COLO668 (cell line): ENCODE data around the gene CD8B2.
A peak's percentile ranks its signal among the peaks of the same experiment; 100 is the strongest.
"Not testable (repeated sequence)": the region's sequence is repeated elsewhere in the genome, so short reads cannot be mapped to it uniquely, and the experiment has no call there.

Experiments
- DNase-seq: peaks from one replicate; lab custom pipeline; 2025; ENCODE audit not compliant: unreplicated experiment; lab: John Stamatoyannopoulos, UW

CD8B2 gene

DNA sequence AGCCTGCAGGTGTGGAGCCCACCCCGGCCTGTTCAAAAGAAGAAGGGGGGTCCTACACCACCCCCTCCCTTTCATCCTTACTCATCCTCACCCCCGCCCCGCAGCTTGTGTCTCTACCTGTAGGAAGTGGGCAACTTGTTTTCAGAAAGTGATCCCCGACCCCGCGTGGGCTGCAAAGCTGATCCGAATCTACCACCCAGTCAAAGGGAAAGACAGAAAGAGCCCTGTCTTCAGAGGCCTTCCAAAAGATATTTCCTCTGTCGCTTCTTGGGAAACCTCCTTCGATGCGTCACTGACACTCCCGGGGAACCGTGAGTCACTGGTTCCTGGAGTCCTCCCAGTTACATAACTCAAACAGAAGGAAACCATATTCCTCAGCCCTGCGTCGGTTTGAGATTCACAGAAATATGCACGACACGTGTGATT is 24.3 kb downstream of the CD8B2 start:
- DNase-seq, result not testable (repeated sequence)

DNA sequence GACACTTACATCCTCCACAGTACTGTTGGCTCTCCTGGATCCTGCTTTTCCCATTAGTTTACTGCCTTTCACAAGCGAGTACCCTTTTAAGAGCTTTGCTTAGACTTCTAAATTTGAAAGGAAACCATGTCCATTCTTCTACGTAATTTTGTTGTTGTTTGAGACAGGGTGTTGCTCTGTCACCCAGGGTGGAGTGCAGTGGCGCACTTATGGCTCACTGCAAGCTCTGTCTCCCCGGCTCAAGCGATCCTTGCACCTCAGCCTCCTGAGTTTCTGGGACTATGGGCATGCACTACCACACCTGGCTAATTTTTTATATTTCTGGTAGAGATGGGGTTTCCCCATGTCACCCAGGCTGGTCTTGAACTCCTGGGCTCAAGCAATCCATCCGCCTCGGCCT is 24.8 kb downstream of the CD8B2 start:
- DNase-seq, result not testable (repeated sequence)

DNA sequence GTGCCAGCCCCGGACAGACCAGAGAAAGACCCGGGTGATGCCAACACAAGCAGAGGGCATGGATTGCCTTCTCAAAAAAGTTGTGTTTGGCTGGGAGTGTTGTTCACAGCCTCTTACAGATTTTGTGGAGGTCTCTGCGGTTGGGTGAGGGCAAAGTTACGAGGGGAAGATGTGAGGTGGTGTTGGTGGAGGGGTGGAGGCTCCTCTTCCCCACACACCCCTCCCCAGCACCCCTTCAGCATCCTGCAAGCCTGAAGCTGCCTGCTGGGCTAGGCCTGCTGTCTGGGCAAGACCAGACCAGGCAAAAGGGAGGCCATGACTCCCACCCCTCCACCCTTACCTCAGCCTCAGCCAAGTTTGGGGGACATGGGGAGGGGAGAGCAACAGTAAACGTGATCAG is 26.2 kb downstream of the CD8B2 start:
- DNase-seq, result not testable (repeated sequence)

DNA sequence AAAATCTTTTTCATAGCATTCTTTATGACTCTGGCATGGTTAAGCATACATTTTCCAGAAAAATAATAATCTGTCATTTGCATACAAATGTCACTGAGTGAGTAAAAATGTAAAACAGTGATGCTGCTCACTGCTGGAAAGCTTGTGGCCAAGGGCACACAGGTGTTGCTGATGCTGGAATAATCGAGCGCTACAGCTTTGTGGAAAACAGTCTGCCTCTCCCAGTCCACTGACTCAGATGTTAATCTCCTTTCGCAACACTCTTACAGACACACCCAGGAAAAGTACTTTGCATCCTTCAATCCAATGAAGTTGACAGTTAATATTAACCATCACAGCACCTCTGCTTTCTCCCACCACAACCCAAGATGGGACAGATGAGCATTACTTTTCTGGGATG is 27.7 kb downstream of the CD8B2 start:
- not testable (repeated sequence) for DNase-seq

DNA sequence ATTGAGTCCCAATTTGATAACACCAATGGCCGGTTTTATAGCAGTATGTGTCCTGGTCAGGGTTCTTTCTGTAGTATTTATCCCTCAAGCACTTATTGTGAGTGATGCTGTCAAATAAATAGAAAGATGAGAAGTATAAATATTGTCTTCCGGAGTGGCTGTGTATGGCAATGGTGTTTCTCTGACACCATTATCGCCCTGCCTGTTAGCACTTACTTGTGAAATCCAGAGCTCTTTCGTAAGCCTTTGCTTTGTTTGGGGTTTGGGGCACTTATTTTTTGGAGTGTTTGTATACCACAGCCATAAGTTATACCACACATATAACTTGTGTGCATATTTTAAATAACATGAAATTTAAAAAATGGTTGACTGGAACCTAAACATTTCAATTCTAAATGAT is 29.3 kb downstream of the CD8B2 start:
- no peak for DNase-seq

DNA sequence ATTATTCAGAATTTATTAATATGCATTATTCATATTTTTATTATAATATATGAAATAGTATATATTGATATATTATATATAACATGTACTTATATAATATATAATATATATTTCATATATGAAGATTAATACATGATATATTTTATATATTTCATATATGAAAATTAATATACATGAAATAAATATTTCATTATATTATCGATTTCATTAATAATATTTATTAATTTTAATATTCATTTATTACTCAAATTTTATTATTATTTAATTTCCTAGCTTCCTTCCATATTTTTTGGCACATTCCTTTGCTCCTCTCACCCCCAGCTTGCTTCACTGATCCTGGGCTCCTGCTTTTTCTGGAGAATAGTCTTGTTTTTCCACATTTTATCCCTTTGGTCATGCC is 29.7 kb downstream of the CD8B2 start:
- DNase-seq, result no peak

DNA sequence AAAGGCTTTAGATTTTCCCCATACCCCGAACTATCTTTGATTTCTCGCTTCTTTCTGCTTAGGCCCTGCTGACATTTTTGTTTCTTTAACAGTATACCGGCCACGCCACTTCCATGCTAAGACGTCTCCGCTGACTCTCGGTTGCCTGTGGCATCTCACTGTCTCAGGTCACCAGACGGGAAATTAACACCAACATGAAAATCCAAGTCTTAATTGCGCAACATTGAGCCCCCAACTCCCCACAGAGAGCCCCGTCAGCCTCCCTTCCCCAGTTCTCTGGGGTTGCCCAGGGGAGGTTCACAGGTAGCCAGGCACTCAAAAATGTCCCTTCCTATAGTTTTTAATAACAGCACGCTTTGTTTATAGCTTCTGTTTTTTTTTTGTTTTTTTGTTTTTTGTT is 30.2 kb downstream of the CD8B2 start:
- no peak for DNase-seq

DNA sequence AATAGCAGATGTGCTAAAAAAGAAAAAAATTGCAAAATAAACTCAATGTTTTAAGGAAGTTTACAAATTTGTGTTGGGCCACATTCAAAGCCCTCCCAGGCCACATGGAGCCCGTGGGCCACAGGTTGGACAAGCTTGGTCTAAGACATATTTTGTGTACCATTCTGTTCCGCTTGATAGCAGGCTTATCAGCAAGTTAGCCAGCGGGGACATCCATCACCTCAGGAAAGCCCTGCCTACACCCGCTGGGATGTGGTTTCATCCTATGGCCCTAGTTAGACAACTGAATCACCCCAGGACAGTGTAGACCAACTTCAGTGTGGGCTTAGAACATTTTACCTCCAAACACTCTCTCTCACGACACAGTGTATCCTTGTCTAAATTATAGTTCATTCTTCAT is 32.6 kb downstream of the CD8B2 start:
- no peak for DNase-seq

DNA sequence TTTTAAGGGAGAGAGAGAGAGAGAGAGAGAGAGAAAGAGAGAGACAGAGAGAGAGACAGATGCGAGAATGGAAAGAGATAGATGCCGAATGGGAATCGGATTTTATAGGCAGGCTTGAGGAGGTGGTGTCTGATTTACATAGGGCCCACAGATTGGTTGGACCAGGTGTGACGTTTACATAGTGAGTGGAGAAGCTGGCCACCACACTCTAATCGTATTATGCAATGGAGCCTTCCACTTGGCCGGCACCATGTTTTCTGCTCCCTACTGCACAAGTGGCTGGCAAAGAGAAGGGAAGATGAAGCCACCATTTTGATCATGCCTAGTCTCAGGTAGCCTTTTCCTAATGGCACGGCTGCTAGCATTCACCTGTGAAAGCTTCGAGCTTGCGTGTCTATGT is 33.9 kb downstream of the CD8B2 start:
- no peak for DNase-seq

DNA sequence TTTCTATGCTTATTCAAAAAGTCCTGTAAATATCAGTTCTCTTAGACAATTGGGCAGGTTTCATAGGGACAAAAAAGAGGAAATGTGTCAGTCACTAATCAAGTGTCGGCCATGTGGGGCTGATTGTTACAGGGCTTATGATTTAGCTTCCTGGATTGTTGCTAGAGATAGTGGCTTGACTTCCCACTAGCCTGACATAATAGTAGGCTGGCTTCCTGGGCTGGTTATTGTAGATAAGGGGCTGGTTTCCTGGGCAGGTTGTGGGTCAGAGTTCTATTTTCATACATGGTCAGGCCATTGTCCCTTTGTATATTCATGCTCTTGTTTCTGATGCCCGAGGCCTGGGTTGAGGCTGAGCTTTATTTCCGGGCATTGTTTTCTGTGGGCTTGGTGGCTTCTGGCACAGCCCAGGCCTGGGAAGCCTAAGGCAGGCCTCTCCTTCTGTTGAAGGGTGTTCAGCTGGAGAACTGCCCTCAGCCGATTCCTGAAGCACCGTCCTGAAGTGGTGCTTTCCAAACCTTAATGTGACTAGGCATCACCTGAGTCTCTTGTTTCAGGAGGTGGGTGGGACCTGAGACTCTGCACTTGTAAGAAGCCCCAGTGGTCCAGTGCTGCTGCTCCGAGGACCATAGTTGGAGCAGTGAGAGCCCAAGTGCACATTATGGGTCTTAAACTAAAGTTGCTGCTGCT is 37.0 kb downstream of the CD8B2 start:
- DNase-seq, result no peak

DNA sequence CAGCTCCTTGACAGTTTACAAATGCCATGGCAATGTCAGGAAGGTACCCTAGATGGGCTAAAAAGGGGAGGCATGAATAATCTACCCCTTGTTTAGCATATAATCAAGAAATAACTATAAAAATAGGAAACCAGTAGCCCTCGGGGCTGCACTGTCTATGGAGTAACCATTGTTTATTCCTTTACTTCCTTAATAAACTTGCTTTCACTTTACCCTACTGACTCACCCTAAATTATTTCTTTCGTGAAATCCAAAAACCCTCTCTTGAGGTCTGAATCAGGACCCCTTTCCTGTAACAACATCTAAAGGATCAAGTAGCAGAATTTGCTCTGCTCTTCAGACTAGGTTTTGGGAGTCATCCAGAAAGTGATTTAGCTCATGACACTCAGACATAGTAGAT is 43.7 kb downstream of the CD8B2 start:
- no peak for DNase-seq

DNA sequence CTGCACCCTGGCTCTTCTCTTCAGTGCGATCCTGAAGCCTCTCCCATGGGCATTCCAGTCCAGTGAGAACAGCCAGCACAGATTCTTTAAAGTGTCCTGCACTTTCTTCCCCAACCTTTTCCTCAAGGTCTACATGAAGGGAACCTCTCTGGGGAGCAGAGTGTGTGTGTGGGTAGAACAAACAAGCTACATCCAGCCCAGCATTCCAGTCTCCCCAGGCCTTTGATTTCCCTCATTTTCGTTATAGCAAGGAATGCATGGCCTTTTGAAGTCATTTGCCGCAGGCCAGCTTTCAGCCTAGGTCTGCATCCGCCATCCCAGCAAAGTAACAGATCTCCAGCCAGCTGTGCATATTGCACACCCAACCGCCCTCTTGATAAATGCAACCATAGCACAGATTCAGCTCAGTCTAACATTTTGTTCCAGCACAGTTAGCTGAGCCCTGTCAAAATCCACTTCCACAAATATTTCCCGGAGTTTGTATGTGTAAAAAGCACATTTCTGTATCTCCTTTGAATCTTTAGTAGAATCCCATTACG is 44.6 kb downstream of the CD8B2 start:
- no peak for DNase-seq

DNA sequence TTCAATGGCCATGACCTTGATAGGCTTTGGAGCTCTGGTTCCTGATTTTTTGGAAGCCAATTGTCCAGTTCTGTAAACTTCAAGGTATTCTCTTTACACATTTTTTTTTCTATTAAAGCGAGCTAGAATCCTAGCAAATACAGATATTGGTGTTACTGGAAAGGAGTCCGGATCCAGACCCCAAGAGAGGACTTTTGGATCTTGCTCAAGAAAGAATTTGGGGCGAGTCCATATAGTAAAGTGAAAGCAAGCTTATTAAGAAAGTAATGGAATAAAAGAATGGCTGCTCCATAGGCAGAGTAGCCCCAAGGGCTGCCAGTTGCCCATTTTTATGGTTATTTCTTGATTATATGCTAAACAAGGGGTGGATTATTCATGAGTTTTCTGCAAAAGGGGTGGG is 45.1 kb downstream of the CD8B2 start:
- no peak for DNase-seq

DNA sequence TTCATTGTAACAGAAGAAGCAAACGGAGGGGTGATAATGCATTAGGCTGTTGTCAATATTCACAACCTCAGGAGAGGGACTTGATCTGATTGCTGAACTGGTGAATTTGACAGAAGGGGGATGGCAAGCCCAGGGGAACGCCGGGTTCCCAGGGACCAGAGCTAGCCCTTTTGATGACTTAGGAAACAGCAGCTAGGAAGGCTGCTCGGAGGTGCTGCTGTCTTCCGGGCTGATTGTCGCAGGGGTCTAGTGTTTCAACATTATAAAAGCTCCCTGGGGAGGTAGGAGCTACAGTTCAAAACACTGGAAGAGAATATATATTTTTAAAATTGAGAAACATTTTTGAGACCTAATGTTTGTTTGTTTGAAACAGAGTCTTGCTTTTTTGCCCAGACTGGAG is 47.3 kb downstream of the CD8B2 start:
- no peak for DNase-seq

DNA sequence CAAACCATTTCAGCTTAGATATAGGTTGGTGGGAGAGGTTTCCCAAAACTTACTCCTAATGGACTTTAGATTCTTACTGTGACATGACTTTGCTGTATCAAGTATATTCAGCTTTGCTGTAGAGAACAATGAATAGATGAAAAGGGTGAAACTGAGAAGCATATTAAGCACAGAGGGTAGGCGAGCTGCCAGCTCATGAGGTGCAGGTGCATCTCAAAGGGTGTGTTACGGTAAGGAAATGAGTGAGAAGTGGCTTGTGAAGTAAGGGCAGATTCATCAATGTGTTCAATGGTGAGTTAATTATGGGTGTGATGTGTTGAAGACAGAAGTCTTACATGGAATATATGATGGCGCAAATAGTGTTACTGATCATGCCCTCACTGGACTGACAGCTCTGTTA is 49.3 kb downstream of the CD8B2 start:
- DNase-seq, result no peak

DNA sequence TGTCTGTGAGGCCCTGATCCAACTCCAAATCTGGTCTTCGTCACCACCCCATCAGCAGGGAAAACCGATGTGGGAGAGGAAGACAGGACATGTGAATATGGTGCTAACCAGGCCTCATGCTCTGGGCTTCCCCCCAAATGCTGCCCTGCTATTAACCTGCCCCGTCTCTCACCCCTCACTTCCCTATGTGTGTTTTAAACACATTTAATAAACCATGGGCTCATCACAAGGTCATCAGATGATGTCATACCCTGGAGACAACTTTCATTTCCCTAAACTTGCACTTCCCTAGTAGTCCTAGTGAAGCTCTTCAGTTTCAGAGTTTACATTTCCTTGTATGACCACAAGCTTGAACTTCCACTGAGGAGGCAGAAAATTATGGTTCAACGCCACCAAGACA is 49.9 kb downstream of the CD8B2 start:
- no peak for DNase-seq

DNA sequence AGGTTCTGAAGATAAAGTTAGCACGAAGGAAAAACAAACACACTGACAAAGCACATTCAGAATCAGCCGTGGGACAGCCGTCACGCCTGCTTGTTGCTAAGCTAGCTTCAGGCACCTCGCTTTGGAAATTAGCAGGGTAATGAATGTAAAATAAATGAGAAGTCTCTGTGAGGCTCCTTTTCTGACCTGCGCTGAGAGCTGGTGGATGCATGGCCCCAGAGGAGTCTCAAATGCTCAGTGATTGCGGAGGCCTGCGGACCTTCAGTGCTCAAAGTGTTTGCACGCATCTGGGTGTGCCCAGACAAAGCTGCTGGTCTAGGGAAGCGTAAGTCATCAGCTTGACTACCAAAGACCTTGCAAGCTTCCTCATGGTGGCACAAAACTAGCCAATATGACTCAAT is 50.6 kb downstream of the CD8B2 start:
- no peak for DNase-seq

DNA sequence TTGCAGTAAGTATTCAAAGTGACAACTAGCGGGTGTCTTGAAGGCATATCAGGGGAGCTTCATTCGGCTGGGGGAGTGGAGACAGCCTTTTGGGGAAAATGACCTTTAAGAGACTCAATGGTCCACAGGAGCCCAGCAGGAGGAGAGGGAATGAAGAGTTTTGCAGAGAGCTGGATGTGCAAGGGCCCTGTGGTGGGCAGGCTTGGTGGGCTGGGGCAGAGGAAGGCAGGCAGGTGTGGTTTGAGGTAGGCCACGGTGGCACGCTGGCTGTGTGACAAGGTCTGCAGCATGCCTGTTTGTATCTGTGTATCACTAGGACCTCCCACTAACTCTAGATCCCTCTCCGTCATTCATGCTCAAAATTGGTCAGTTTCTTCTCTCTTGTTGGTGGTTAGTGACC is 53.7 kb downstream of the CD8B2 start:
- DNase-seq, result no peak

DNA sequence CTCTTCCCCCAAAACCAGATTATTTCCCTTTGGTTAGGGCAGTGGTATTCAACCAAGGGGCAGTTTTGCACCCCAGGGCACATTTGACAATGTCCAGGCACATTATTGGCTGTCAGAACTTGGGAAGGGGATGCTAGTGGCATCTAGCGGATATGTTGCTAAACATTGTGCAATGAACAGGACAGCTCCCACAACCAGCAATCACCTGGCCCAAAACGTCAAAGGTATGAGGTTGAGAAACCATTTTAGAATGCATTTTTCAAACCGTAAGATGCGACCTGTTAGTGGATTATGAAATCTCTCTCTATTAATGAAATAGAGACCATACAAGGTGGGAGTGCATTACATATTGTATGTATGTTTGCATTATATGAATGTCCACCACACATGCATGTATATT is 54.2 kb downstream of the CD8B2 start:
- DNase-seq, result no peak

DNA sequence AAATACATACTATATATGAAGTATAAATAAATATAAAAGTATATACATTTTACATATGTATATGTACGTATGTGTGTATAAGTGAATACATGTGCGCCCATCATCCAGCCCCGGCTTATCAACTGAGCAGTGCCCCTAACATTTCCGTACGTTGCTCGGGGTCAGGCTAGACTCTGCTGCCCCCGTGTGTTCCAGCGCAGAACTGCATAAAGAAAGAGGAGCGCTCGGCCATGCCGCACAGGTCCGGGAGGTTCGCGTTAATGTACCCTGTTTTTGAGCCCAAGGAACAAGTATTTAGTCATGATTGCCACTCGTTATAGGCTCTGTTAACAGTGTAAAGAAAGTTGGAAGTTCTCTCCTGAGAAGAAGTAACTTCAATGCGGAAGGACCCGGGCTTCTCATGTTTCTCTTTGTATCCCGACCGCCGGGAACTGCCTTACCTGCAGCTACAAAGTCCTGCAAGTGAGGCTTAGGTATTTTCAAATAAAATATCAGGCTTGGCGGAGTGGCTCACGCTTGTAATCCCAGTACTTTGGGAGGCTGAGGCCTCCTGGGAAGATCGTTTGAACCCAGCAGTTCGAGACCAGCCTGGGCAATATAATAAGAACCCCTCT is 55.7 kb downstream of the CD8B2 start:
- peak; percentile 65 for DNase-seq

DNA sequence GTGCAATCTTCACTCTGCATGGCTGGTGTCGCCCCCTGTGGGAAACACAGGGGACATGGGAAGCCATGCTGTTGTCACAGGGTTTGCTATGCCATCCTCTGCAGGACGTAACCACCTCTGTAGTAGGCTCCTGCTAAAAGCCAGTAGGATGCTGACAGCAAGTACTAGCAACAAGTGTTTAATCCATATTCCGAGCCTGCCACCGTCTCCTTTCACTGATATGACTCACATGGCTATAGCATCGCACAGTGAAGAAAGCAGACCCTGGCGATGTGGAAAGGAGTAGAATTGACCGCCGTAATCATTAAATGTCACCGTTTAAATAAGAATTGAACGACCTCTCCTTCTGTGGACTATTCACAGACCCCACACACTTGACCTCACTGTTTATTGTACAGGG is 57.8 kb downstream of the CD8B2 start:
- no peak for DNase-seq

DNA sequence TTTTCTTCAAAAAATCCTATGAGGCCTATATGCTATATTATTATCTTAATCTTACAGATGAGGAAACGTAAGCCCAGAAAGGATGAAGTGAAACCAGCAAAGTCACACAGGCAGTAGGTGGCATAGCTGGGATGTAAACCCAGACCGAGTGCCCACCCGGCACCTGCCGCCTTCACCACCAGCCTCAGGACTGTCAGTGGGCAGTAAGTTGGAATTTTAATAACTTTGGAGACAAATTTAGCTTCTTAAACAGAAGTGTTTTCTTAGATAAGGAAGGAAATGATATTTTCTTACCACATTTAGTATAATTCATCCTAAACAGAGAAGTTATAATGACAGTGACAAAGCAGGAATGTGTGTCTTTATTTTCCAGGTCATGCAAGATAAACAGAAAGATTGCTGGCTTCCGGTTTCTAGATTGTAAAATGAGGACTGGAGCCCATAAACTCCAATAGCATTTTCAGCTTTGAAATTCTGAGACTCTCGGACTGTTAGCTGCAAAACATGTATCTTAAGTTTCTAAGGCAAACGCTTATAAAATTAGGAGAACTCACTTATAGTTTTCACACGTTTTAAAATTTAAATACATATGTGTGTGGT is 59.3 kb downstream of the CD8B2 start:
- no peak for DNase-seq
